ENCODE measurements around the gene DHFR. TPM values are rescaled to one million over a fixed set of nuclear protein-coding genes. Genes with fewer than 3 reads are reported as not detected.
"Not testable (repeated sequence)": the region's sequence is repeated elsewhere in the genome, so short reads cannot be mapped to it uniquely, and the experiment has no call there.

Gene DHFR
- polyA plus RNA-seq (ENCODE audit: insufficient read length in 4 of 4): 10 to 100 TPM; 41.3 to 92.4 (median 68.3) TPM

- DNase-seq (ENCODE audit: low read depth in 4 of 4, low spot score in 3 of 4): peak; percentile 71 to 80 (median 73)
These were observed at the start of gene DHFR, which contains the start of gene MSH3 for GRCh38 chr5:80654391-80655230. DHFR (minus strand) TSS chr5:80654983; CDS start chr5:80654489, 494 bp downstream. MSH3 (plus strand) TSS chr5:80654652; CDS start chr5:80654728, 76 bp downstream.

- no peak for DNase-seq (ENCODE audit: low read depth in 4 of 4, low spot score in 3 of 4)
These were observed 49.4 kb upstream of the DHFR start for GRCh38 chr5:80704221-80704620.

DNA sequence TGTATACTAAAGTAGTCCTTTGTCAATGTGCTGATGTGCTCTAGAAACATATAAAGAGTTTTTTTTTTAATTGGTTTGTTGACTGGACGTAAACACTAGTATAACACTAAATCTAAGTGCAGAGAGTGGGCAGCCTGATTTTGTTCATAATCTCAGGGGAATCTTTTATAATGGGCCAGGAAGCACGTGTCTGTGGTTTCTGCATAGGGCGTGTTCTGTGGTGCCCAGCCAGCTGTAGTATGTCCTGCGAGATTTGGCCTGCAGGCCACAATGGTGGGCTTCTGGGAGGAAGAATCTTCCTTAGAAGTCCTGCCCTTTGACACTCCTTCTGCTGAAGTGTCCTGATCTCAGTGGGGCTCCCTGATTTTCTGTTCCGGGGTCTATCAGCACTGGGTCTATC is 49.0 kb upstream of the DHFR start:
- no peak for DNase-seq (ENCODE audit: low read depth in 4 of 4, low spot score in 3 of 4)

DNA sequence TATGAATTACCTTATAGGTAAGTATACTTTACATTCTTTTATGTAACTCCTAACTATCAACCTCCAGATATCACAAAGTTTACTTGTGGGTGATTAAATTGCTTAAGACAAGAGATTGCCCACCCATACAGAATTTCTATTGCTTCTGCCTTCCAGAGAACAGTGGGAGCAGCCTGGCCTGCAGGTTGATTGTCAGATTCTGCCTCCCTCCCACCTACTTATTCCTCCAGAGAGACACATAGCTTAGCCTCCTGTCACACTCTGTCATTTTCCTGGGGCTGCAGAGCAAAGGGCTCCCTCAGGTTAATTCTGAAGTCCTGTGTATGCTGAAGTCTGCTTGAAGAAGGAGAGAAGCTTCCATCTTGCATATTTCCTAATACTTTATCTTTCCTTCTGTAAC is 48.5 kb upstream of the DHFR start:
- DNase-seq (ENCODE audit: low read depth in 4 of 4, low spot score in 3 of 4): no peak

DNA sequence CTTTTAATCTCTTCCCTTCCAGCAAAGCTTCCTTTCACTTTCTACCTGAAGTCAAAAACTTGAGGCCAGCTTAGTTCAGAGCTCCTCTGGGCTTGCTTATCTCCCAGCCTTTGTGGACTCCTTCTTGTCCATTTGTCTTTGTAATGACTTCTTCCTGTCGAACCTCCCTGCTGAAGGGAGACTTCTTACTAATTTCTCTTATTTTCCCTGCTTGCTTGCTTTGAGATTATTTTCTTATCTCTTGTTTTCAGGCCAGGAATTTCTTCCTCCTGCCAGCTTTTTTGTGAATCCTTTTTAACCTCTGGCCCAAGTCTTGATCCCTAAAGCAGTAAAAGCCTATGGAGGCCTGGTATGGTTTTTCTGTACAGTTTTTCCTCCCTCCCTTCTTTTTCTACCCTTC is 46.8 kb upstream of the DHFR start:
- no peak for DNase-seq (ENCODE audit: low read depth in 4 of 4, low spot score in 3 of 4)

- no peak for DNase-seq (ENCODE audit: low read depth in 4 of 4, low spot score in 3 of 4)
These were observed 43.6 kb upstream of the DHFR start for GRCh38 chr5:80698369-80698768.

DNA sequence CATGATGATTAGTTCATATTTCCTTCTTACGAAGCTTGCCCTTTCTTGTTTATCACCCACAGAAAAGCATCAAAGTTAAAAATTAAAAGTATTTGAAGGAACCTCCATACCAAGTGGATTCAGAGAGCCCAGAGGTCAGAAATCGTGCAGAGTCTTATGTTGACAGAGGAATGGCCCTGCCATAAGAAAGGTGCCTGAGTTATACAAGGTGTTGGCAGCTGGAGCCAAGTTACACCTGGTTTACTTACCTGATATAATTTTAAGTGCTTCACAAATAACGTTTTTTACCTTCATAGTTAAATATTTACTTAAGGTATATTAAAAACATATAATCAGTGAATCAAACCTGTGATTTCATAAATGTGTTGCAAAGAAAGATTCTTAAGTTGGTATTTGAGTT is 42.3 kb upstream of the DHFR start:
- no peak for DNase-seq (ENCODE audit: low read depth in 4 of 4, low spot score in 3 of 4)

- no peak for DNase-seq (ENCODE audit: low read depth in 4 of 4, low spot score in 3 of 4)
These were observed 41.7 kb upstream of the DHFR start for GRCh38 chr5:80696450-80696849.

GRCh38 chr5:80695666-80696065 is 40.9 kb upstream of the DHFR start:
- DNase-seq (ENCODE audit: low read depth in 4 of 4, low spot score in 3 of 4): no peak

DNA sequence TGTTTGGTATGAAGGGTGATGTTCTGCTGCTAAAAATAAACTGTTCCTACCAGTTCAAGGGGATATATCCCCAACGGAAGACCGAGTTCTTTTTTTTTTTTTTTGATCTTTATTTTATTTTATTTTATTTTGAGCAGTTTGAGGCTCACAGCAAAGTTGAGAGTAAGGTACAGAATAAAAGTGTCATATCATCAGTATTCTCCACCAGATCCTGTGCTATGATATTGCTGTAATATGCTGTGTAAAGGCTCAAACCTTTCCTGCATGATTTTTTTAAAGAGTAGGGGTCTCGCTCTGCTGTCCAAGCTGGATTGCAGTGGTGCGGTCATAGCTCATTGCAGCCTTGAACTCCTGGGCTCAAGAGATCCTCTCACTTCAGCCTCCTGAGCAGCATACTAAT is 34.8 kb upstream of the DHFR start:
- no peak for DNase-seq (ENCODE audit: low read depth in 4 of 4, low spot score in 3 of 4)

GRCh38 chr5:80688648-80689420 is 34.1 kb upstream of the DHFR start:
- no peak for DNase-seq (ENCODE audit: low read depth in 4 of 4, low spot score in 3 of 4)

GRCh38 chr5:80686757-80687156 is 32.0 kb upstream of the DHFR start:
- DNase-seq (ENCODE audit: low read depth in 4 of 4, low spot score in 3 of 4): no peak

DNA sequence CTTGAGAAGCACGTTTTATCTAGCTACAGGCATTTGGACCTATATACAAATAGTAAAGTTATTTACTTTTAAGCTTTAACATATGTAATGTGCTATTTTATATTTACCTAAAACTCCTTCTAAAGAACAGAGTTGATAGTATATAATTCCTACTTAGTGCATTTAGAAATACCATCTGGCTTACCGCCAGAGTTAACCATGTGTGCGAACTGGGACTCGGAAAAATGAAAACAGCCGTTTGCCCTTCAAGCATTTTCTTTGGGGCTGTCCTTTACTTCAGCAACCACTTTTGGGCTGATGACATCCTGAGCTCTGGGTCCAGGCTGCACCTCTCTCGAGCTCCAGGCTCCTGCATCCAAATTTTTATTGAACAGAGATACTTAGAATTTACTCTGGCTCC is 21.9 kb upstream of the DHFR start:
- no peak for DNase-seq (ENCODE audit: low read depth in 4 of 4, low spot score in 3 of 4)

GRCh38 chr5:80672140-80672736 is 17.5 kb upstream of the DHFR start:
- peak in 3 of 4 donors; percentile 35 to 52 (median 47) for DNase-seq (ENCODE audit: low read depth in 4 of 4, low spot score in 3 of 4)

DNA sequence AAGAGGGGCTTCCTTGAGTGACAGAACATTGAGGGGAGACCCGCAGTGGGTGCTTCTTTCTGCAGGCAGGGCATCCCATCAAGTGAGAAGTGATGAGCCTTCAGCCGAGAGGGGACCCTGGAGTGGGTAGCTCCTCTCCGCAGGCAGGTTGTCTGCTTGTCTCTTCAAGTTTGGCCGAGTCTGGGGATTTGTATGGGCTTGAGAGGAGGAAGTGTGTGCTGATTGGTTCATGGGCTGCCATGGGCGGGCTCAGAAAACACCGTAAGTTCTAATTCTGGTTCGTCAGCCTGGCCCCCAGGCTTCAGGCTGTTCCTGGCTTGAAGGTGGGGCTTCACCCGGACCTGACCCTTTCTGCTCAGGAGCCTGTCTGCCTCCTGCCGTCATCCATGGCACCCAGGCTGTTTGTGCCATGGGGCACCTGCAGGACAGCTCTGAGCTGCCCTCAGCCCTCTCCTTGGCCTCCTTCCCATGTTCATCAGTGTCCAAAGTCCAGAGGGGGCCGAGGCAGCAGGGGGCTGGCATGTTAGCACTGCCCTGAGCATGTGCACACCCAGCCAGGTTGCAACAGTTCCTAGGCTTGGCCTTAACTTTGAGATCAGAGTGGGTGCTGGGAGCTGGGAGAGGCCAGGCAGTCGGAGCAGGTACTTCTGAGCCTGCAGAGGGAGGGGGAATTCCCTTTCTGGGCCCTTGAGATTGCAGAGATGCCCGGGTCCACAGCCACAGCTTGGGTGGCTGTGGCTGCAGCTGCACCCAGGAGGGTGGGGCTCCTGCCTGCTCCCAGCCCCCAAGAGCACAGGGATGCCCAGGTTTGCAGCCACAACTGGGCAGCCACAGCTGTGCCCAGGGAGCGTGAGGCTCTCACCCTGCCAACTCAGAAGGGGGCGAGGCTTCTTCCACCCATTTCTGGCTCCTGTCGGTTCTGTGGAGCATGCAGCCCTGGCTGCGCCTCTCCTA is 13.5 kb upstream of the DHFR start:
- DNase-seq (ENCODE audit: low read depth in 4 of 4, low spot score in 3 of 4): no peak

DNA sequence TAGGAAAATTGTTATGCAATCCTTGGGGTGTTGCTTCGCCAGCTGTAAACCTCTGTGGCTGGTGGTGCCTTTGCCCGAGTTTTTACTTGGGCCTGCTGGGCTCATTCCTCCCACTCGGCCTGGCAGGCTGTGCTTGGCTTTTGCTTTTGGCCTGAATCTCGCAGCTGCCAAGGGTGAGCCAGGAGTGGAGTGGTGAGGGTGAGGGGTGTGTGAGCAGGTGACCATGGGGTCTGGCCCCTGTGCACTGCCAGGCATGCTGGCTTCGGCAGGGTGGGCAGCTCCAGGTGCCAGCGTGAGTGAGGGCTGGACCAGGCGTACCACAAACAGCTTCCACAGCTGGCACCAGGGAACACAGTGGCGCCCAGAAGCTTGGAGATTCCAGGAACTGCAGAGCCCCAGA is 12.6 kb upstream of the DHFR start:
- no peak for DNase-seq (ENCODE audit: low read depth in 4 of 4, low spot score in 3 of 4)

GRCh38 chr5:80665057-80665456 is 10.3 kb upstream of the DHFR start:
- DNase-seq (ENCODE audit: low read depth in 4 of 4, low spot score in 3 of 4): no peak

- DNase-seq (ENCODE audit: low read depth in 4 of 4, low spot score in 3 of 4): no peak
These were observed 7.3 kb upstream of the DHFR start for GRCh38 chr5:80662108-80662507.

GRCh38 chr5:80660661-80661060 is 5.9 kb upstream of the DHFR start:
- not testable (repeated sequence) for DNase-seq (ENCODE audit: low read depth in 4 of 4, low spot score in 3 of 4)

GRCh38 chr5:80659106-80659505 is 4.3 kb upstream of the DHFR start:
- DNase-seq (ENCODE audit: low read depth in 4 of 4, low spot score in 3 of 4): no peak
